Stomach (tissue), 9 donors: ENCODE data around the gene TNNI2. TPM values are rescaled to one million over a fixed set of nuclear protein-coding genes. Genes with fewer than 3 reads are reported as not detected.
A peak's percentile ranks its signal among the peaks of the same experiment; 100 is the strongest.

Experiments
- DNase-seq, 2 donors: peaks; one replicate each; pipeline versions ENCODE4 v3.0.0 to v3.0.0-alpha.2; 2013 to 2019
- H3K27ac ChIP-seq, 5 donors: fragments of 200-600 bp in 4 of 5; sonication (generic) in 4 of 5; one replicate each; pipeline ENCODE4 v1.5.1; 2013 to 2019; ENCODE audit warnings: mild to moderate bottlenecking in 1 of 5, moderate library complexity in 1 of 5
- H3K27me3 ChIP-seq, 3 donors: fragments of 200-600 bp; sonication (generic); one replicate each; pipeline ENCODE4 v1.5.1; 2017 to 2019; ENCODE audit warnings: mixed run types in 1 of 3
- H3K36me3 ChIP-seq, 4 donors: fragments of 200-600 bp; sonication (generic); 1 replicate in 3 of 4; 2 replicates in 1 of 4; pipeline ENCODE4 v1.5.1; 2016 to 2019
- H3K4me1 ChIP-seq, 4 donors: fragments of 200-600 bp; sonication (generic); one replicate each; pipeline ENCODE4 v1.5.1; 2016 to 2019
- H3K4me3 ChIP-seq, 4 donors: fragments of 200-600 bp; sonication (generic) in 3 of 4; one replicate each; pipeline ENCODE4 v1.5.1; 2016 to 2019; ENCODE audit warnings: mild to moderate bottlenecking in 1 of 4
- H3K9me3 ChIP-seq, 4 donors: fragments of 200-600 bp; sonication (generic); one replicate each; pipeline ENCODE4 v1.5.1; 2016 to 2019
- EP300 ChIP-seq: sonication (generic); formaldehyde crosslinking; IDR thresholded peaks from one replicate; pipeline ENCODE4 v1.6.1; 2017; ENCODE audit warnings: antibody characterized with exemption
- POLR2A ChIP-seq, 4 donors: fragments of 450-650 bp; IDR thresholded peaks; one replicate each; pipeline ENCODE4 v1.6.1; 2016; ENCODE audit warnings: antibody characterized with exemption in 4 of 4, control low read depth in 2 of 4, mild to moderate bottlenecking in 1 of 4, moderate library complexity in 1 of 4
- POLR2AphosphoS5 ChIP-seq, 3 donors: sonication (generic); formaldehyde crosslinking; IDR thresholded peaks; one replicate each; pipeline ENCODE4 v1.6.1; 2016; ENCODE audit warnings: antibody characterized with exemption in 3 of 3
- WGBS, 5 donors: extraction: QIAGEN DNeasy Blood & Tissue Kit in 3 of 5; methylation state at CpG; one replicate each; pipeline versions ENCODE4 v1.1.5 to v1.1.7; 2013 to 2018; 5-methylcytosine and 5-hydroxymethylcytosine counted together
- intact Hi-C: fragments of 100-400 bp; cut with DNase I; formaldehyde crosslinking; loops from one replicate; pipeline ENCODE4 v1.15.1; 2023; ENCODE audit warnings: low total_unique reads
- polyA plus RNA-seq, 3 donors: library from polyadenylated mRNA; stranded (reverse); fragments of 200-250 nt; gene quantifications; one replicate each; pipeline ENCODE4 v1.2.3, GENCODE V29; 2013
- total RNA-seq, 5 donors: library from RNA; depleted of rRNA; stranded (reverse); fragments of >200 nt; gene quantifications; one replicate each; pipeline versions ENCODE4 v1.1.0 to v1.2.3, GENCODE V29; 2014 to 2016
- TF ChIP-seq, protein P1 (sequence below), 7 experiments: fragments of 450-650 bp in 4 of 7; fragments of 200-600 bp in 3 of 7; sonication (generic) in 3 of 7; IDR thresholded peaks; one replicate each; pipeline ENCODE4 v1.5.1; 2016 to 2019; ENCODE audit warnings: antibody characterized with exemption in 7 of 7, control low read depth in 2 of 7, mild to moderate bottlenecking in 1 of 7
- donor health status: healthy with polysubstance abuse.
- donor health status: Bipolar disorder and iron deficiency.
- donor health status: healthy.

Gene TNNI2
- total and polyA plus RNA-seq, 8 donors: 0.93 to 23.4 (median 12.1) TPM; not detected in 4

DNA sequence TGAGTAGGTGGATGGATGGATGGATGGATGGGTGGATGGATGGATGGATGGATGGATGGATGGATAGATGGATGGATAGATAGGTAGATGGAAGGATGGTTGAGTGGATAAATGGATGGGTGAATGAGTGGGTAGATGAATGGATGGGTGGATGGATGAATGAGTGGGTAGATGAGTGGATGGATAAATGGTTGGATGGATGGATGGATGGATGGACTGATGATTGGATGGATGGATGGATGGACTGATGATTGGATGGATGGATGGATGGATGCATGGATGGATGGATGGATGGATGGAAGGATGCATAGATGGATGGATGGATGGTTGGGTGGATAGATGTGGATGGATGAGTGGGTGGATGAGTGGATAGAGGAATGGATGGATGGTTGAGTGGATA is 17.2 kb upstream of the TNNI2 start:
- Histone ChIP-seq H3K4me1 (peaks cover 14 to 30% (median 20%) of the 10 kb centered on the region in 4 donors), H3K27me3 (peaks cover 0 to 12% (median 0%) of the 10 kb centered on the region in 3 donors), H3K9me3 (peaks cover 0 to 19% (median 15%) of the 10 kb centered on the region in 4 donors), H3K36me3 (no peaks in the 10 kb centered on the region), H3K27ac (no peak overlapping the region), H3K4me3 (no peak overlapping the region)
- TF ChIP-seq POLR2AphosphoS5 (IDR thresholded peaks at IDR 0.05) (no peak), POLR2A (IDR thresholded peaks at IDR 0.05) (no peak), EP300 (no peak)
- TF ChIP-seq, protein P1, sequence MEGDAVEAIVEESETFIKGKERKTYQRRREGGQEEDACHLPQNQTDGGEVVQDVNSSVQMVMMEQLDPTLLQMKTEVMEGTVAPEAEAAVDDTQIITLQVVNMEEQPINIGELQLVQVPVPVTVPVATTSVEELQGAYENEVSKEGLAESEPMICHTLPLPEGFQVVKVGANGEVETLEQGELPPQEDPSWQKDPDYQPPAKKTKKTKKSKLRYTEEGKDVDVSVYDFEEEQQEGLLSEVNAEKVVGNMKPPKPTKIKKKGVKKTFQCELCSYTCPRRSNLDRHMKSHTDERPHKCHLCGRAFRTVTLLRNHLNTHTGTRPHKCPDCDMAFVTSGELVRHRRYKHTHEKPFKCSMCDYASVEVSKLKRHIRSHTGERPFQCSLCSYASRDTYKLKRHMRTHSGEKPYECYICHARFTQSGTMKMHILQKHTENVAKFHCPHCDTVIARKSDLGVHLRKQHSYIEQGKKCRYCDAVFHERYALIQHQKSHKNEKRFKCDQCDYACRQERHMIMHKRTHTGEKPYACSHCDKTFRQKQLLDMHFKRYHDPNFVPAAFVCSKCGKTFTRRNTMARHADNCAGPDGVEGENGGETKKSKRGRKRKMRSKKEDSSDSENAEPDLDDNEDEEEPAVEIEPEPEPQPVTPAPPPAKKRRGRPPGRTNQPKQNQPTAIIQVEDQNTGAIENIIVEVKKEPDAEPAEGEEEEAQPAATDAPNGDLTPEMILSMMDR (IDR thresholded peaks at IDR 0.05): no peak
- DNase-seq: no peak
- intact Hi-C loops: no loop called here

DNA sequence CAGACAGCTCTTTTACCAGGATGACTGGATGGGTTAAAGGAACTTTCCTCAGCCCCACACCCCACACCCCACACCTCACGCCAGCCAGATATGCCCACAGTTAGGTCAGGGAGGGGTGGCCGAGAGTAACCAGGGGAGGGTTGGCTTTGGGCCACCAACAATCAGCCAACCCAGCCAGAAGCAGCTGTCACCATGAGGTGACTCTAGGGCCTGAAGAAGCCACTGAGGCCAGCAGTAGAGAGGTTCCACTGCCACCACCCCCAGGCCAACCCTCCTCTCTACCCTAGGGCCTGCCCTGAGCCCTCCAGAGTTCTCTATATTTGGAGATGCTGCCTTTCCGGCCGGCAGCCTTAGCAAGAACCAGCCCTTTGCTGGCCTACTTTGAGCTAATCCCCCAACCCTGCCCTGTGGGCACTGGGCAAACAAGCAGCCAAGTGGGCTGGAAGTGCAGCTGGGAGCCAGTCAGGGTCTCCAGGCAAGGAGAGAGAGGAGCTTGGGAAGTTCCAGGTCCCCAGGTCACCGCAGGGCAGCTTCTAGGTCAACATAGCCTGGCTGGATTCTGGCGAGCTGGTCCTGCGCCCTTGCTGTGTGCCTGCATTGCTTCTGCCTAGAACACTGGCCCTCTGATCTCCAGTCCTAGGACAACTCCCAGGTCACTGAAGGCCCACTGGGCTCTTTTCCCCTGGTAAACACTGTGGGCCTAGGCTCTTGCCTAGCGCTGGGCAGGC is 16.0 kb upstream of the TNNI2 start:
- intact Hi-C loops: no loop called here
- Histone ChIP-seq H3K4me1 (peaks cover 26 to 42% (median 33%) of the 10 kb centered on the region in 4 donors), H3K9me3 (peaks cover 0 to 18% (median 15%) of the 10 kb centered on the region in 4 donors), H3K27ac (no peak overlapping the region), H3K36me3 (no peaks in the 10 kb centered on the region), H3K4me3 (no peak overlapping the region), H3K27me3 (peaks cover 0 to 12% (median 0%) of the 10 kb centered on the region in 3 donors)
- TF ChIP-seq EP300 (no peak), POLR2A (IDR thresholded peaks at IDR 0.05) (no peak)
- WGBS, 5 donors: 60 to 83% (median 76%) methylated on average over 5 to 8 of the region's 8 CpGs
- no peak for DNase-seq

DNA sequence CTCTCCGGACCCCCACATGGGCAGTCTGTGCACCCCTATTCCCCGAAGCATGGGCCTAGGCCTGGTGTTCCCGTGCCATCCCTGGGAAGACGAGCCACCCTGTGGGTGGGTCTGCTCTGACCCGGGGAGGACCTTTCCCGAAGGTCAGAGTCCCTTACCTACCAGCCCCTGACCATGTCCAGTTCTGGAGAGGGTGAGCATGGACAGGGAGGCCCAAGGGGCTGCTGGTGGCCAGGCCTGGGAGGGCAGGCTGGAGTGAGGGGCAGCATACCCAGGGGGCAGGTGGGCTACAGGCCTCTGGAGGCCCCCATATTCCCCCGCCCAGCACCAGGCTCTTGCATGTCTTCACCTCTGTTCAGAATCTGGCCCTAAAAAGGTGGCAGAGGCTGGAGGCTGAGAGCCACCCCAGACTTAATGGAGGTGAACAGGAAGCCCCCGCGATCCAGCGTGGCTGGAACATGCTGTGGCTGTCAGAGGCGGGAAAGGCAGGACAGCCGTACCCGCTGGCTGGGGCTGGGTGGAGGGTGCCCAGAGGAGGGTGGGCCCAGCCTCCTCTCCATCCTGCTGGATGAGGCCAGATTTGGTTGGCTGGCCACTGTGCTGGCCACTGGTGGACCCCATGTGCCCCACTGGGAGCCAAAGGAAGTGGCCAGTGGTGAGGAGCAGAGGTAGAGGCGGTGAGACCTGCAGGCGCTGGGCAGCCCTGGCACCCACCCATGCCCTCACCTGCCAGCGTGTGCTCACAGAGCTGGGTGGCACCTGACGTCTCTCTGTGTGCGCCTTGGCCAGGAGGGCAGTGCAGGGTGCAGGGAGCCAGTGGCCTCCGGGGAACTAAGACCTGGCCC is 15.2 kb upstream of the TNNI2 start:
- H3K27ac ChIP-seq: no peak overlapping the region
- no peaks in the 10 kb centered on the region for H3K36me3 ChIP-seq
- H3K4me3 ChIP-seq: no peak overlapping the region
- peaks cover 0 to 14% (median 0%) of the 10 kb centered on the region in 3 donors for H3K27me3 ChIP-seq
- WGBS, 5 donors: 78 to 94% (median 86%) methylated on average over 12 to 19 of the region's 19 CpGs
- peaks cover 28 to 50% (median 34%) of the 10 kb centered on the region in 4 donors for H3K4me1 ChIP-seq
- intact Hi-C loops: no loop called here
- DNase-seq: peak in 1 of 2 donors; percentile 55
- H3K9me3 ChIP-seq: peaks cover 0 to 11% (median 8%) of the 10 kb centered on the region in 4 donors
- no peak for TF ChIP-seq POLR2A (IDR thresholded peaks at IDR 0.05)
- TF ChIP-seq EP300: no peak
- TF ChIP-seq, protein P1 (IDR thresholded peaks at IDR 0.05): no peak
- TF ChIP-seq POLR2AphosphoS5 (IDR thresholded peaks at IDR 0.05): no peak

DNA sequence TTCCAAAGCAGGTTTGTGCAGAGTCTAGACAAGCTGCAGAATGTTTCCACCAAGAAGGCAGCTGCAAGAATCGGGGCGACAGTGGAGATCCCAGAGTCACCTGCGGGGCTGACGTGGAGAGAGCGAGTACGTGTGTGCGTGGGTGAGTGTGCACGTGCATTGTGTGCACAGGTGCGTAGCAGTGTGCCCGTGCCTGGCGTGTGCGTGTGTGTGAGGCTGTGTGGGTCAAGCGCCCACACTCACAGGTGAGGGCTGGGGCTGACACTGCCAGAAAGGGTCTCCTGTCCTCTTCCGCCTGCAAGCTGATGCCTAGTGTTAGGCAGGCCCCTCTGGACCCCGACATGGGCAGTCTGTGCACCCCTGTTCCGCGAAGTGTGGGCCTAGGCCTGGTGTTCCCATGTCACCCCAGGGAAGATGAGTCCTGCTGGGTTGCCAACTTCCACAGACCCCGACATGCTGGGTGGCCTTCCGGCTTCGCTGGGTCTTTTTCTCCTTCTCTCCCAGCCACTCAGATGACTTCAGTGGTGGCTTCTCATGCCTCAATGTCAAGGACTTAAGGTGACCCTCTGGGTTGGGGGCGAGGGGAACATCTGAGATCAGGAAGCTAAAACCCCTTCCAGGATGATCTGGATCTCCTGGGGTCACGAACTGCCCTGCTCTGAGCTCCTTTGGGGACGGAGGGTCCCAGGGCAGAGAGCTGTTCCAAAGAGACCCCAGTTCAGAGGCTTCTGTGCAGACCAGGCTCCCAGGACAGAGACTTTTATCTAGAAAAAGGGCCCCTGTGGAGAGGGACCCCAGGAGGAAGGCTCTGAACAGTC is 14.4 kb upstream of the TNNI2 start:
- no peaks in the 10 kb centered on the region for H3K36me3 ChIP-seq
- H3K27me3 ChIP-seq: peaks cover 0 to 18% (median 0%) of the 10 kb centered on the region in 3 donors
- H3K27ac ChIP-seq: no peak overlapping the region
- H3K9me3 ChIP-seq: peaks cover 0 to 3% (median under 1%) of the 10 kb centered on the region in 4 donors
- H3K4me1 ChIP-seq: peaks cover 28 to 58% (median 37%) of the 10 kb centered on the region in 4 donors
- H3K4me3 ChIP-seq: no peak overlapping the region
- no peak for DNase-seq
- no peak for TF ChIP-seq POLR2AphosphoS5 (IDR thresholded peaks at IDR 0.05)
- no peak for TF ChIP-seq POLR2A (IDR thresholded peaks at IDR 0.05)
- no peak for TF ChIP-seq EP300
- TF ChIP-seq, protein P1 (IDR thresholded peaks at IDR 0.05): no peak
- intact Hi-C loops: no loop called here
- 71 to 87% (median 84%) methylated on average over 21 to 23 of the region's 23 CpGs for WGBS, 5 donors
